GM18519 (cell line): ENCODE data around the gene MYO5A.
A peak's percentile ranks its signal among the peaks of the same experiment; 100 is the strongest.
"Not testable (repeated sequence)": the region's sequence is repeated elsewhere in the genome, so short reads cannot be mapped to it uniquely, and the experiment has no call there.

Experiments
- ATAC-seq: cut with Tn5 transposase; IDR thresholded peaks from one replicate; pipeline ENCODE4 v1.9.1; 2021; ENCODE audit warnings: mild to moderate bottlenecking, moderate library complexity; ENCODE audit not compliant: unreplicated experiment, low FRiP score

The MYO5A gene

GRCh38 chr15:52466134-52466701 is 62.5 kb downstream of the MYO5A start:
- peak; percentile 90 for ATAC-seq

- ATAC-seq, result peak; percentile 38
Observed at GRCh38 chr15:52464478-52464877, 64.2 kb downstream of the MYO5A start.

- no peak for ATAC-seq
Observed at GRCh38 chr15:52464040-52464439, 64.6 kb downstream of the MYO5A start.

GRCh38 chr15:52463638-52464037 is 65.0 kb downstream of the MYO5A start:
- ATAC-seq, result no peak

GRCh38 chr15:52462806-52463360 is 65.8 kb downstream of the MYO5A start:
- ATAC-seq, result no peak

GRCh38 chr15:52459701-52460100 is 69.0 kb downstream of the MYO5A start:
- ATAC-seq, result not testable (repeated sequence)

GRCh38 chr15:52459265-52459664 is 69.4 kb downstream of the MYO5A start:
- not testable (repeated sequence) for ATAC-seq

GRCh38 chr15:52448011-52448890 is 80.4 kb downstream of the MYO5A start:
- ATAC-seq, result no peak

- ATAC-seq, result no peak
Observed at GRCh38 chr15:52445954-52446353, 82.7 kb downstream of the MYO5A start.

- no peak for ATAC-seq
Observed at GRCh38 chr15:52445553-52445952, 83.1 kb downstream of the MYO5A start.

- not testable (repeated sequence) for ATAC-seq
Observed at GRCh38 chr15:52443205-52443604, 85.5 kb downstream of the MYO5A start.

GRCh38 chr15:52441841-52442240 is 86.8 kb downstream of the MYO5A start:
- ATAC-seq, result no peak

GRCh38 chr15:52440946-52441345 is 87.7 kb downstream of the MYO5A start:
- no peak for ATAC-seq

- no peak for ATAC-seq
Observed at GRCh38 chr15:52440414-52440813, 88.3 kb downstream of the MYO5A start.

GRCh38 chr15:52439470-52439869 is 89.2 kb downstream of the MYO5A start:
- no peak for ATAC-seq

- ATAC-seq, result not testable (repeated sequence)
Observed at GRCh38 chr15:52439042-52439441, 89.6 kb downstream of the MYO5A start.

GRCh38 chr15:52438047-52438446 is 90.6 kb downstream of the MYO5A start:
- ATAC-seq, result no peak

- no peak for ATAC-seq
Observed at GRCh38 chr15:52437646-52438045, 91.0 kb downstream of the MYO5A start.

GRCh38 chr15:52436981-52437380 is 91.7 kb downstream of the MYO5A start:
- no peak for ATAC-seq

GRCh38 chr15:52434885-52435284 is 93.8 kb downstream of the MYO5A start:
- no peak for ATAC-seq

- ATAC-seq, result no peak
Observed at GRCh38 chr15:52428297-52428696, 100.4 kb downstream of the MYO5A start.

- ATAC-seq, result no peak
Observed at GRCh38 chr15:52427804-52428203, 100.9 kb downstream of the MYO5A start.
